Stimulated activated CD4-positive, alpha-beta T cell treated with anti-CD3 and anti-CD28 coated beads, Interleukin-4, amount 100 ng/mL, for 48 hours (primary cell): ENCODE measurements around the gene LGR5.

Source experiments
- DNase-seq, 2 donors: peaks; one replicate each; pipeline ENCODE4 v3.0.0-alpha.2; 2020; ENCODE audit warnings: low read depth in 2 of 2

LGR5 gene

DNA sequence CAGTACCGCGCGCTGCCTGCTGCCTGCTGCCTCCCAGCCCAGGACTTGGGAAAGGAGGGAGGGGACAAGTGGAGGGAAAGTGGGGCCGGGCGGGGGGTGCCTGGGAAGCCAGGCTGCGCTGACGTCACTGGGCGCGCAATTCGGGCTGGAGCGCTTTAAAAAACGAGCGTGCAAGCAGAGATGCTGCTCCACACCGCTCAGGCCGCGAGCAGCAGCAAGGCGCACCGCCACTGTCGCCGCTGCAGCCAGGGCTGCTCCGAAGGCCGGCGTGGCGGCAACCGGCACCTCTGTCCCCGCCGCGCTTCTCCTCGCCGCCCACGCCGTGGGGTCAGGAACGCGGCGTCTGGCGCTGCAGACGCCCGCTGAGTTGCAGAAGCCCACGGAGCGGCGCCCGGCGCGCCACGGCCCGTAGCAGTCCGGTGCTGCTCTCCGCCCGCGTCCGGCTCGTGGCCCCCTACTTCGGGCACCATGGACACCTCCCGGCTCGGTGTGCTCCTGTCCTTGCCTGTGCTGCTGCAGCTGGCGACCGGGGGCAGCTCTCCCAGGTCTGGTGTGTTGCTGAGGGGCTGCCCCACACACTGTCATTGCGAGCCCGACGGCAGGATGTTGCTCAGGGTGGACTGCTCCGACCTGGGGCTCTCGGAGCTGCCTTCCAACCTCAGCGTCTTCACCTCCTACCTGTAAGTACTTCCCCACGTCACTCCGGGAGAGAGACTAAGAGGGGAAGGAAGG, at the start of gene LGR5:
LGR5 (plus strand) TSS at position 186 of the 732 bp plus-strand sequence; CDS start at position 469, 283 bp downstream.
- peak in 1 of 2 donors; percentile 6 for DNase-seq

- no peak for DNase-seq
Measured at GRCh38 chr12:71392521-71393145, 47.0 kb upstream of the LGR5 start.

GRCh38 chr12:71393625-71394024, 46.0 kb upstream of the LGR5 start:
- no peak for DNase-seq

GRCh38 chr12:71397433-71397954, 42.1 kb upstream of the LGR5 start:
- DNase-seq: no peak

GRCh38 chr12:71399197-71399596, 40.4 kb upstream of the LGR5 start:
- no peak for DNase-seq

DNA sequence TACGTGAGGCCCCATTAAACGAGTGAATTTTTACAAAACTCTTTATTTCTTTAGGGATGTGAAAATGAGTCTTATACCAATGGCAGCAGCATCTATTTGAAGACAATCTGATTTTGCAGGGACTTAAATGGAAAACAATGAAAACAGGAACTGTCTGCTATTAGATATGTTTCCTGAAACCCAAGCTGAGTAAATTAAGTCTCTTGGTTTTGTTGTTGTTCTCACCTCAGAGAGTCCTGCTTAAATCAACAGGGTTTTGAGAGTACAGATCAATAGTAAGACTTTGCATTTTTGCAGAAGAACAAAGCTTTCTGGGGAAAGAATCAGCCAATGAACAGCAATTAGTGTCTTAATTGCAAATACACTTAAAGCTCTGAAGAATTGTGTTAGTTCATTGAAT, 39.1 kb upstream of the LGR5 start:
- no peak for DNase-seq

GRCh38 chr12:71405884-71406283, 33.7 kb upstream of the LGR5 start:
- no peak for DNase-seq

- DNase-seq: no peak
Measured at GRCh38 chr12:71407732-71408131, 31.9 kb upstream of the LGR5 start.

- no peak for DNase-seq
Measured at GRCh38 chr12:71410844-71411243, 28.8 kb upstream of the LGR5 start.

DNA sequence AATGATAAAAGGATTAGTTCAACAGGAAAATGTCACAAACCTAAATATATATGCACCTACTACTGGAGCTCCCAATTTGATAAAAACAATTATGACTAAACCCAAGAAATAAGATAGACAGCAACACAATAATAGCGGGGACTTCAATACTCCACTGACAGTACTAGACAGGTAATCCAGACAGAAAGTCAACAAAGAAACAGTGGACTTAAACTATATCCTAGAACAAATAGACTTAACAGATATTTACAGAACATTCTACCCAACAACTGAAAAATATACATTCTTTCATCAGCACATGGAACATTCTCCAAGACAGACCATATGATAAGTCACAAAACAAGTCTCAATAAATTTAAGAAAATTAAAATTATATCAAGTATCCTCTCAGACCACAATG, 28.0 kb upstream of the LGR5 start:
- DNase-seq: no peak

DNA sequence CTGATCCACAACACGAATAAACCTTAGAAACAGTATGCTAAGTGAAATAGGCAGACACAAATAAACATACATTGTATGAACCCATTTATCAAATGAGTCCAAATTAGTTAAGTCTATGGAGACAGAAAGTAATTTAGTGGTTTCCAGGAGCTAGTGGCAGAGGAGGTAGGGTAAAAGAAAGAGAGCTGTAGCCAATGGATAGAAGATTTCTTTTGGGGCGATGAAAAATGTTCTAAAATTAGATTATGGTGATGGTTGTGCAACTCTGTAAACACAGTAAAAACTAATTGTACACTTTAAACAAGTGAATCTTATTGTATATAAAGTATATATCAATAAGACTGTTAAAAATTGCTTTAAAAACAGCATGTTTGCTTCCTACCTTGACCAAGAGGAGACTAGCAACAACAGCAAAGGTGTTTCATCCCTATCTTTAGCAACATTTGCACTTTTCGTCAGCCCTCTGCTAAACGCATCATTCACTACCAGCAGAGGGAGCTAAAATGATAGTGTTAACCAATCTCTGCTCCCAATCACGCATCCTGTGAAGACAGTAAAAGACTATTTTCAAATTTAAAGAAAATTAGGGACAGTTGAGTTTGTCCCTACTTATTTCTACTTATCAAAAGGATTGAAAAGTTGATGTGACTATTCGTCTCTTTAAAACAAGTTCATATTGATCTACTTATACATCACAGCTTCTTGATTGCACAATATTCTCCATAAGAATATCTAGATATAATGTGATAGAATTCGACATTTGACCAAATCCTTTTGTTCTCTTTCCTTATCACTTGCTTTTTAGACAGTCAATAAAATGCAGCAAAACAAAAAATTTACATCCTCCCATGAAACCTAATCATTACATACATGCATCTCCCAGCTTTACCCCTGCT, 24.0 kb upstream of the LGR5 start:
- DNase-seq: no peak

DNA sequence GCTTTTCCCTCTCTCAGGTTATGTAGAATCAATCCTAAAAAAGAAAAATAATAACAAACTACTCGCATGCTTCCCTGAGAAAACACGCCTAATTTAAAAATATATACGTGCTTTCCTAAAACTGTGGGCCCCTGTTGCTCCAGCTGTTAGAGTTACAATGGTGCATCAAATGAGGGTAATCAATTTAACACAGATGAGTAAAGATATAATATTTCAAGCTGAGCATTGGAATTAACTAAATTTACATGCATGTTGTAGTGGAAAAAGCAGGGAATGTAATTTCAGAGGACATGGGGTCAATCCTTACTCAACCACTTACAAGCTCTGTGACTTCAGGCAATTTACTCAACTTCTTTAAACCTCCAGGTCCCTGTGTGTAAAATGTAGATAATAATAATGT, 22.4 kb upstream of the LGR5 start:
- no peak for DNase-seq

DNA sequence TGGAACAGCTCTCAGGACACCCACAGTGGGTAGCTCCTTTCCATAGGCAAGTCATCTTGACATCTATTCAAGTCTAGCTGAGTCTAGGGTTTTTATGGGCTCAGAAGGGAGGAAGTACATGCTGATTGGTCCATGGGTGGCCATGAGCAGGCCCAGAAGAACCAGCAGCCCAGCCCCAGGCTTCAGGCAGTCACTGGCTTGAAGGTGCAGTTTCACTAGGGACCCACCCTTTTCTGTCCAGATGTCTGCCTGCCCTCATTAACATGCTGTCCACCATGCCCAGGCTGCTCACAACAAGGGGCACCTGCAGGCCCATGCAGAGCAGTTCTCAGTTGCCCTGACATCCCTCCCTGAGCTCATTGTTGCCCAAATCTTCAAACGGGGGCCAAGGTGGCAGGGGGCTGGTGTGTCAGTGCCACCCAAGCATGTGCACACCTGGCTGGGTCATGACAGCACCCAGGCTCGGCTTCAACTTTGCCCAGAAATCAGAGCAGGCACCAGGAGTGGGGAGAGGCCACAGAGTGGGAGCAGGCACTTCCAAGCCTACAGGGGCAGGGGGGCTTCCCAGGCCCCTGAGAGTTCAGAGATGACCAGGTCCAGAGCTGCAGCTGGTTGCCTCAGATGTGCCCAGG, 18.7 kb upstream of the LGR5 start:
- DNase-seq: no peak

- DNase-seq: no peak
Measured at GRCh38 chr12:71425568-71426299, 13.9 kb upstream of the LGR5 start.

- DNase-seq: no peak
Measured at GRCh38 chr12:71426300-71427047, 13.1 kb upstream of the LGR5 start.

- no peak for DNase-seq
Measured at GRCh38 chr12:71430756-71431155, 8.8 kb upstream of the LGR5 start.

GRCh38 chr12:71431991-71432390, 7.6 kb upstream of the LGR5 start:
- no peak for DNase-seq

DNA sequence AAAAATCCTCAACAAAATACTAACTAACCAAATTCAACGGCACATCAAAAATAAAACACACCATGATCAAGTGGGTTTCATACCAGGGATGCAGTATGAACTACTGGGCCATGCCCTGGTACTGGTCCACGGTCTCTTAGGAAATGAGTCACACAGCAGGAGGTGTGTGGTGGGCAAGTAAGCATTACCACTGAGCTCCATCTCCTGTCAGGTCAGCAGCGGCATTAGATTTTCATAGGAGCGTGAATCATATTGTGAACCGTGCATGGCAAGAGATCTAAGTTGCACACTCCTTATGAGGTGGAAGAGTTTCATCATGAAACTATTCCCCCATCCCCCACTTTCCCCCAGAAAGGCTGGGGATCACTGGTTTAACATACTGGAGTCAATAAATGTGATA, 6.7 kb upstream of the LGR5 start:
- no peak for DNase-seq

DNA sequence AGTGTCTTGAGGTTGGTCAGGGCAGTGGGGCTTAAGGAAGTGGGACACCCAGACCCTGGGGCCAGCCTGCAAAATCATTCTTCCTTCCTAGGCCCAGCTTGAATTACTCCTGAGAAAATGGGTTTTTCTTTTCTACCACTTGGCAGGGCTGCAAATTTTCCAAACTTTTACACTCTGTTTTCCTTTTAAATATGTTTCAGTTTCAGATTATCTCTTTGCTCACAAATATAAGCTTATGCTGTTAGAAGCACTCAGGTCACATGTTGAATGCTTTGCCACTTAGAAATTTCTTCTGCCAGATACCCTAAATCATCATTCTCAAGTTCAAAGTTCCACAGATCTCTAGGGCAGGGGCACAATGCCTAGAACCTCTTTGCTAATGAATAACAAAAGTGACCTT, 2.9 kb upstream of the LGR5 start:
- no peak for DNase-seq

GRCh38 chr12:71438670-71439361, 782 bp upstream of the LGR5 start:
- no peak for DNase-seq
